Gastrocnemius medialis (tissue), 4 donors: Measurements from ENCODE around the gene TTC12.

ENCODE experiments used
- CTCF ChIP-seq, 5 experiments: fragments of 450-650 bp in 3 of 5; fragments of 200-600 bp in 2 of 5; sonication (generic) in 2 of 5; IDR thresholded peaks in 4 of 5; conservative IDR thresholded peaks in 1 of 5; 1 replicate in 4 of 5; 2 replicates in 1 of 5; pipeline ENCODE4 v1.5.1; 2016 to 2019; ENCODE audit warnings: antibody characterized with exemption in 5 of 5, mild to moderate bottlenecking in 3 of 5, moderate library complexity in 3 of 5
- POLR2A ChIP-seq, 2 donors: fragments of 450-650 bp; IDR thresholded peaks; one replicate each; pipeline ENCODE4 v1.6.1; 2017; ENCODE audit warnings: antibody characterized with exemption in 2 of 2, mild to moderate bottlenecking in 2 of 2, moderate library complexity in 2 of 2

GRCh38 chr11:113398669-113399430 is 84.5 kb downstream of the TTC12 start:
- TF ChIP-seq CTCF (IDR thresholded peaks at IDR 0.05 in 4 of 5, conservative IDR thresholded peaks at IDR 0.05 in 1 of 5): no peak
- no peak for TF ChIP-seq POLR2A (IDR thresholded peaks at IDR 0.05)
